H9 (cell line): ENCODE data around the gene WARS2. TPM values are rescaled to one million over a fixed set of nuclear protein-coding genes. Genes with fewer than 3 reads are reported as not detected.

Source experiments
- DNase-seq: peaks from one replicate; pipeline ENCODE4 v3.0.0-alpha.2; 2017
- H2AFZ ChIP-seq: one replicate; pipeline ENCODE4 v1.6.1; 2013; ENCODE audit warnings: mild to moderate bottlenecking, low read length, control low read depth, moderate library complexity
- H2AK5ac ChIP-seq: 2 replicates; pipeline ENCODE4 v1.6.1; 2013; ENCODE audit warnings: low read length, control low read depth, mixed read lengths; ENCODE audit not compliant: insufficient read length
- H2BK120ac ChIP-seq: one replicate; pipeline ENCODE4 v1.6.1; 2013; ENCODE audit warnings: low read depth, mild to moderate bottlenecking, low read length, control low read depth, inconsistent platforms; ENCODE audit not compliant: poor library complexity, severe bottlenecking
- H2BK12ac ChIP-seq: 2 replicates; pipeline ENCODE4 v1.6.1; 2013; ENCODE audit warnings: low read length, control low read depth, mixed read lengths, low read depth; ENCODE audit not compliant: insufficient read length
- H2BK15ac ChIP-seq: 2 replicates; pipeline ENCODE4 v1.6.1; 2013; ENCODE audit warnings: low read depth, low read length, control low read depth
- H2BK20ac ChIP-seq: one replicate; pipeline ENCODE4 v1.6.1; 2013; ENCODE audit warnings: low read depth, mild to moderate bottlenecking, low read length, control low read depth, inconsistent platforms; ENCODE audit not compliant: poor library complexity, severe bottlenecking
- H2BK5ac ChIP-seq: 2 replicates; pipeline ENCODE4 v1.6.1; 2013; ENCODE audit warnings: low read length, control low read depth, mixed read lengths; ENCODE audit not compliant: insufficient read length
- H3K14ac ChIP-seq: 2 replicates; pipeline ENCODE4 v1.6.1; 2013; ENCODE audit warnings: low read length, control low read depth; ENCODE audit not compliant: insufficient read depth
- H3K18ac ChIP-seq: 2 replicates; pipeline ENCODE4 v1.6.1; 2013; ENCODE audit warnings: low read depth, mild to moderate bottlenecking, mixed read lengths, low read length, control low read depth; ENCODE audit not compliant: insufficient read length
- H3K23ac ChIP-seq: 2 replicates; pipeline ENCODE4 v1.6.1; 2013; ENCODE audit warnings: low read length, control low read depth, mixed read lengths, low read depth; ENCODE audit not compliant: insufficient read length
- H3K23me2 ChIP-seq: 2 replicates; pipeline ENCODE4 v1.6.1; 2013; ENCODE audit warnings: low read depth, mild to moderate bottlenecking, mixed read lengths, low read length, control low read depth; ENCODE audit not compliant: insufficient read length, poor library complexity, severe bottlenecking
- H3K27ac ChIP-seq: 2 replicates; pipeline ENCODE4 v1.5.1; 2013; ENCODE audit warnings: low read length, control low read depth, mixed read lengths, low read depth; ENCODE audit not compliant: insufficient read length
- H3K27me3 ChIP-seq: 2 replicates; pipeline ENCODE4 v1.6.1; 2013; ENCODE audit warnings: low read length, control low read depth, inconsistent platforms; ENCODE audit not compliant: insufficient read depth
- H3K4ac ChIP-seq: 2 replicates; pipeline ENCODE4 v1.6.1; 2013; ENCODE audit warnings: low read depth, mild to moderate bottlenecking, control low read depth, inconsistent platforms, low read length, moderate library complexity
- H3K4me1 ChIP-seq: 2 replicates; pipeline ENCODE4 v1.6.1; 2013; ENCODE audit warnings: low read length, control low read depth, inconsistent platforms; ENCODE audit not compliant: insufficient read depth
- H3K4me2 ChIP-seq: 2 replicates; pipeline ENCODE4 v1.6.1; 2013; ENCODE audit warnings: low read length, control low read depth, mixed read lengths; ENCODE audit not compliant: insufficient read length, insufficient read depth
- H3K56ac ChIP-seq: 2 replicates; pipeline ENCODE4 v1.6.1; 2013; ENCODE audit warnings: low read depth, mild to moderate bottlenecking, mixed read lengths, low read length, control low read depth; ENCODE audit not compliant: insufficient read length
- H3K79me1 ChIP-seq: 2 replicates; pipeline ENCODE4 v1.6.1; 2013; ENCODE audit warnings: low read depth, mild to moderate bottlenecking, moderate library complexity, low read length, control low read depth, inconsistent platforms; ENCODE audit not compliant: insufficient read depth, poor library complexity, severe bottlenecking
- H3K79me2 ChIP-seq: 2 replicates; pipeline ENCODE4 v1.6.1; 2013; ENCODE audit warnings: low read length, control low read depth, inconsistent platforms; ENCODE audit not compliant: insufficient read depth
- H3K9ac ChIP-seq: 2 replicates; pipeline ENCODE4 v1.6.1; 2013; ENCODE audit warnings: low read length, control low read depth, mixed read lengths; ENCODE audit not compliant: insufficient read length; ENCODE audit errors: extremely low read depth
- H3K9me3 ChIP-seq: one replicate; pipeline ENCODE4 v1.6.1; 2013; ENCODE audit warnings: low read depth, low read length, inconsistent platforms; ENCODE audit not compliant: control insufficient read depth
- H3T11ph ChIP-seq: one replicate; pipeline ENCODE4 v1.6.1; 2013; ENCODE audit warnings: mild to moderate bottlenecking, low read length, control low read depth, inconsistent platforms
- H4K20me1 ChIP-seq: one replicate; pipeline ENCODE4 v1.6.1; 2013; ENCODE audit not compliant: control insufficient read depth, insufficient read length, insufficient read depth
- H4K5ac ChIP-seq: 2 replicates; pipeline ENCODE4 v1.6.1; 2013; ENCODE audit warnings: low read depth, mild to moderate bottlenecking, mixed read lengths, low read length, control low read depth; ENCODE audit not compliant: insufficient read length
- H4K8ac ChIP-seq: replicated peaks from 2 replicates; pipeline ENCODE4 v1.6.1; 2013; ENCODE audit warnings: low read length, control low read depth, mixed read lengths, low read depth; ENCODE audit not compliant: insufficient read length
- H4K91ac ChIP-seq: 2 replicates; pipeline ENCODE4 v1.6.1; 2013; ENCODE audit warnings: low read depth, mild to moderate bottlenecking, moderate library complexity, mixed read lengths, low read length, control low read depth; ENCODE audit not compliant: insufficient read length
- H3K27ac Mint-ChIP-seq, 3 experiments: 2 replicates in 2 of 3; 3 replicates in 1 of 3; pipeline ENCODE4 v1.8.0; 2020 to 2021; ENCODE audit warnings: mixed read lengths in 3 of 3, mild to moderate bottlenecking in 1 of 3, moderate library complexity in 1 of 3
- H3K27me3 Mint-ChIP-seq: 2 replicates; pipeline ENCODE4 v1.8.0; 2021; ENCODE audit warnings: low read depth, mild to moderate bottlenecking, moderate library complexity, mixed read lengths
- H3K36me3 Mint-ChIP-seq, 3 experiments: 2 replicates in 2 of 3; 3 replicates in 1 of 3; pipeline ENCODE4 v1.8.0; 2020 to 2021; ENCODE audit warnings: low read depth in 3 of 3, mixed read lengths in 3 of 3; ENCODE audit not compliant: insufficient read depth in 1 of 3
- H3K4me1 Mint-ChIP-seq, 2 experiments: 2 replicates each; pipeline ENCODE4 v1.8.0; 2020; ENCODE audit warnings: mixed read lengths in 2 of 2
- H3K4me3 Mint-ChIP-seq, 2 experiments: 2 replicates in 1 of 2; 3 replicates in 1 of 2; pipeline ENCODE4 v1.8.0; 2020 to 2021; ENCODE audit warnings: mild to moderate bottlenecking in 2 of 2, mixed read lengths in 2 of 2, moderate library complexity in 1 of 2
- H3K9me3 Mint-ChIP-seq, 2 experiments: 2 replicates in 1 of 2; 3 replicates in 1 of 2; pipeline ENCODE4 v1.8.0; 2020; ENCODE audit warnings: mild to moderate bottlenecking in 2 of 2, mixed read lengths in 2 of 2, moderate library complexity in 1 of 2
- total RNA-seq: library from RNA; stranded (reverse); gene quantifications from 2 replicates; pipeline ENCODE4 v1.2.1, GENCODE V29; 2021
- TF ChIP-seq, protein P1 (sequence below): fragments of 200-600 bp; sonication (generic); conservative IDR thresholded peaks from 3 replicates; pipeline ENCODE4 v1.8.0; 2021; ENCODE audit warnings: antibody characterized with exemption, mild to moderate bottlenecking

Gene WARS2
- total RNA-seq, 1 experiment from 2014 or later = 9.7 TPM

DNA sequence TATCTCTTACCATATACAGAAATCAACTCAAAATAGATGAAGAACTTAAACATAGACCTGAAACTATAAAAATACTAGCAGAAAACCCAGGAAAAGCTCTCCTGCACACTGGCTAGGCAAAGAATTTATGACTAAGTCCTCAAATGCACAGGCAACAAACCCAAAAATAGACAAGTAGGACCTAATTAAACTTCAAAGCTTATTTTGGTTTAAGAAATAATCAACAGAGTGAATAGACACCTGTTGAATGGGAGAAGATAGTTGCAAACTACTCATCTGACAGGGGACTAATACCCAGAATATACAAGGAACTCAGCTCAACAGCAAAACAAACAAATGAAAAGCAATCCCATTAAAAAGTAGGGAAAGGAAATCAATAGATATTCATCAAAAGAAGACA is 40.7 kb downstream of the WARS2 start:
- no peak for DNase-seq
- H3K36me3 Mint-ChIP-seq = no peaks in the 10 kb centered on the region

More for the DNA sequence above, 40.7 kb downstream of the WARS2 start:
- Histone ChIP-seq H4K20me1 (no peaks in the 10 kb centered on the region), H3K27me3 (no peaks in the 10 kb centered on the region), H4K8ac (no peak overlapping the region), H2AFZ (no peak overlapping the region), H3K56ac (no peak overlapping the region), H3K4me1 (peaks cover 5% of the 10 kb centered on the region; the same call in 1 of the 2 replicates), H2BK12ac (no peak overlapping the region), H2BK120ac (no peak overlapping the region), H3K18ac (no peak overlapping the region), H2AK5ac (no peak overlapping the region), H4K5ac (no peak overlapping the region), H2BK20ac (no peak overlapping the region), H3K23ac (no peak overlapping the region), H3K79me1 (no peaks in the 10 kb centered on the region), H2BK5ac (no peak overlapping the region), H3K4ac (no peak overlapping the region), H2BK15ac (no peak overlapping the region), H3K9me3 (no peaks in the 10 kb centered on the region), H3K23me2 (no peaks in the 10 kb centered on the region), H3T11ph (no peak overlapping the region), H3K27ac (no peak overlapping the region), H4K91ac (no peak overlapping the region), H3K4me2 (no peak overlapping the region), H3K14ac (no peak overlapping the region), H3K79me2 (no peaks in the 10 kb centered on the region), H3K9ac (no peak overlapping the region)
- no peaks in the 10 kb centered on the region for H3K27me3 Mint-ChIP-seq
- peaks cover 5 to 11% of the 10 kb centered on the region in 2 experiments for H3K4me1 Mint-ChIP-seq
- no peak overlapping the region for H3K27ac Mint-ChIP-seq
- H3K4me3 Mint-ChIP-seq = no peak overlapping the region
- no peaks in the 10 kb centered on the region for H3K9me3 Mint-ChIP-seq
- TF ChIP-seq, protein P1, sequence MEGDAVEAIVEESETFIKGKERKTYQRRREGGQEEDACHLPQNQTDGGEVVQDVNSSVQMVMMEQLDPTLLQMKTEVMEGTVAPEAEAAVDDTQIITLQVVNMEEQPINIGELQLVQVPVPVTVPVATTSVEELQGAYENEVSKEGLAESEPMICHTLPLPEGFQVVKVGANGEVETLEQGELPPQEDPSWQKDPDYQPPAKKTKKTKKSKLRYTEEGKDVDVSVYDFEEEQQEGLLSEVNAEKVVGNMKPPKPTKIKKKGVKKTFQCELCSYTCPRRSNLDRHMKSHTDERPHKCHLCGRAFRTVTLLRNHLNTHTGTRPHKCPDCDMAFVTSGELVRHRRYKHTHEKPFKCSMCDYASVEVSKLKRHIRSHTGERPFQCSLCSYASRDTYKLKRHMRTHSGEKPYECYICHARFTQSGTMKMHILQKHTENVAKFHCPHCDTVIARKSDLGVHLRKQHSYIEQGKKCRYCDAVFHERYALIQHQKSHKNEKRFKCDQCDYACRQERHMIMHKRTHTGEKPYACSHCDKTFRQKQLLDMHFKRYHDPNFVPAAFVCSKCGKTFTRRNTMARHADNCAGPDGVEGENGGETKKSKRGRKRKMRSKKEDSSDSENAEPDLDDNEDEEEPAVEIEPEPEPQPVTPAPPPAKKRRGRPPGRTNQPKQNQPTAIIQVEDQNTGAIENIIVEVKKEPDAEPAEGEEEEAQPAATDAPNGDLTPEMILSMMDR = no peak
